Neuronal stem cell (in vitro differentiated cells): Measurements from ENCODE around the gene SLC35F4.

Experiments used
- DNase-seq: peaks from one replicate; pipeline ENCODE4 v3.0.0-alpha.2; 2013; ENCODE audit warnings: low spot score
- H2AFZ ChIP-seq: one replicate; pipeline ENCODE4 v1.6.1; 2013; ENCODE audit warnings: mild to moderate bottlenecking, low read length, inconsistent platforms
- H2AK5ac ChIP-seq: 2 replicates; pipeline ENCODE4 v1.6.1; 2013; ENCODE audit warnings: low read depth, mild to moderate bottlenecking, inconsistent platforms, low read length, moderate library complexity, mixed read lengths
- H2BK120ac ChIP-seq: 2 replicates; pipeline ENCODE4 v1.6.1; 2013; ENCODE audit warnings: low read depth, mild to moderate bottlenecking, inconsistent platforms, low read length, moderate library complexity, mixed read lengths
- H2BK12ac ChIP-seq: one replicate; pipeline ENCODE4 v1.6.1; 2013; ENCODE audit warnings: low read length, inconsistent platforms
- H2BK15ac ChIP-seq: 2 replicates; pipeline ENCODE4 v1.6.1; 2013; ENCODE audit warnings: mild to moderate bottlenecking, low read length, inconsistent platforms, mixed read lengths
- H2BK5ac ChIP-seq: one replicate; pipeline ENCODE4 v1.6.1; 2013; ENCODE audit warnings: inconsistent platforms, mild to moderate bottlenecking, low read length, moderate library complexity
- H3K14ac ChIP-seq: one replicate; pipeline ENCODE4 v1.6.1; 2013; ENCODE audit warnings: low read length, inconsistent platforms
- H3K18ac ChIP-seq: 2 replicates; pipeline ENCODE4 v1.6.1; 2013; ENCODE audit warnings: low read length, inconsistent platforms
- H3K23ac ChIP-seq: 2 replicates; pipeline ENCODE4 v1.6.1; 2013; ENCODE audit warnings: low read depth, mild to moderate bottlenecking, mixed read lengths, low read length, inconsistent platforms; ENCODE audit not compliant: poor library complexity
- H3K27ac ChIP-seq: replicated peaks from 3 replicates; pipeline ENCODE4 v1.5.1; 2013; ENCODE audit warnings: low read length, inconsistent platforms
- H3K27me3 ChIP-seq, 3 experiments: 2 replicates each; pipeline ENCODE4 v1.6.1; 2013; ENCODE audit warnings: low read length in 3 of 3, mild to moderate bottlenecking in 2 of 3, inconsistent platforms in 1 of 3, low read depth in 1 of 3, mixed read lengths in 1 of 3, moderate library complexity in 1 of 3; ENCODE audit not compliant: control insufficient read depth in 3 of 3, insufficient read depth in 3 of 3
- H3K36me3 ChIP-seq, 2 donors: replicated peaks in 1 of 2; 2 replicates each; pipeline ENCODE4 v1.6.1; 2013; ENCODE audit warnings: low read length in 2 of 2; ENCODE audit not compliant: control insufficient read depth in 2 of 2, insufficient read depth in 2 of 2
- H3K4ac ChIP-seq: 2 replicates; pipeline ENCODE4 v1.6.1; 2013; ENCODE audit warnings: inconsistent platforms, mild to moderate bottlenecking, low read length, moderate library complexity
- H3K4me1 ChIP-seq, 2 donors: 1 replicate in 1 of 2; 2 replicates in 1 of 2; pipeline ENCODE4 v1.6.1; 2013; ENCODE audit warnings: low read length in 2 of 2, low read depth in 1 of 2; ENCODE audit not compliant: control insufficient read depth in 2 of 2, insufficient read depth in 1 of 2
- H3K4me2 ChIP-seq: one replicate; pipeline ENCODE4 v1.6.1; 2013; ENCODE audit warnings: mild to moderate bottlenecking, low read length, inconsistent platforms; ENCODE audit not compliant: insufficient read depth, poor library complexity, severe bottlenecking
- H3K4me3 ChIP-seq, 2 donors: 2 replicates each; pipeline ENCODE4 v1.5.1; 2013; ENCODE audit warnings: low read length in 2 of 2, mild to moderate bottlenecking in 2 of 2, inconsistent platforms in 1 of 2, moderate library complexity in 1 of 2
- H3K79me1 ChIP-seq: one replicate; pipeline ENCODE4 v1.6.1; 2013; ENCODE audit warnings: low read depth, mild to moderate bottlenecking, inconsistent platforms, low read length, moderate library complexity
- H3K9ac ChIP-seq: one replicate; pipeline ENCODE4 v1.6.1; 2013; ENCODE audit warnings: mild to moderate bottlenecking, low read depth, low read length, inconsistent platforms; ENCODE audit not compliant: poor library complexity
- H3K9me3 ChIP-seq, 2 donors: replicated peaks in 1 of 2; 2 replicates each; pipeline versions ENCODE3 to v1.6.1; 2013; ENCODE audit warnings: low read length in 2 of 2, mild to moderate bottlenecking in 2 of 2, inconsistent platforms in 1 of 2, low read depth in 1 of 2, mixed read lengths in 1 of 2, moderate library complexity in 1 of 2; ENCODE audit not compliant: control insufficient read depth in 2 of 2, insufficient read depth in 1 of 2
- H4K8ac ChIP-seq: one replicate; pipeline ENCODE4 v1.6.1; 2013; ENCODE audit warnings: low read depth, mild to moderate bottlenecking, inconsistent platforms, low read length, moderate library complexity
- H4K91ac ChIP-seq: one replicate; pipeline ENCODE4 v1.6.1; 2013; ENCODE audit warnings: low read length, low read depth, mild to moderate bottlenecking, inconsistent platforms; ENCODE audit not compliant: poor library complexity
- WGBS, 2 donors: extraction: QIAGEN DNeasy Blood & Tissue Kit; methylation state at CpG; one replicate each; pipeline ENCODE4 v1.1.7; 2013; ENCODE audit warnings: missing lambda C conversion rate in 2 of 2, mixed read lengths in 1 of 2; ENCODE audit not compliant: insufficient read length in 2 of 2, insufficient replicate concordance in 1 of 2; ENCODE audit errors: extremely low coverage in 2 of 2; 5-methylcytosine and 5-hydroxymethylcytosine counted together

Gene SLC35F4

GRCh38 chr14:57549016-57549564, 316.8 kb downstream of the SLC35F4 start:
- WGBS, 2 donors, result no CpG with 5 or more reads among the region's 2 CpGs
- Histone ChIP-seq H4K91ac (no peak overlapping the region), H4K8ac (no peak overlapping the region), H3K4me3 (no peak overlapping the region), H3K4me1 (no peaks in the 10 kb centered on the region), H3K36me3 (no peaks in the 10 kb centered on the region), H2BK12ac (no peak overlapping the region), H3K27me3 (no peaks in the 10 kb centered on the region), H2AFZ (no peak overlapping the region), H3K79me1 (no peaks in the 10 kb centered on the region), H2BK15ac (no peak overlapping the region), H3K27ac (no peak overlapping the region), H2BK120ac (no peak overlapping the region), H3K4me2 (no peak overlapping the region), H3K9me3 (no peaks in the 10 kb centered on the region), H3K14ac (no peak overlapping the region), H3K4ac (no peak overlapping the region), H2AK5ac (no peak overlapping the region), H2BK5ac (no peak overlapping the region), H3K23ac (no peak overlapping the region), H3K9ac (no peak overlapping the region), H3K18ac (no peak overlapping the region)
- no peak for DNase-seq

- H2AK5ac ChIP-seq, result no peak overlapping the region
- no peak overlapping the region for H3K4ac ChIP-seq
- no peak for DNase-seq
- no peak overlapping the region for H3K23ac ChIP-seq
- no peak overlapping the region for H2BK5ac ChIP-seq
- no peak overlapping the region for H2BK15ac ChIP-seq
- no peaks in the 10 kb centered on the region for H3K79me1 ChIP-seq
- no peak overlapping the region for H3K4me2 ChIP-seq
- no peaks in the 10 kb centered on the region for H3K27me3 ChIP-seq
- H2BK12ac ChIP-seq, result no peak overlapping the region
- no peak overlapping the region for H3K27ac ChIP-seq
- H3K4me3 ChIP-seq, result no peak overlapping the region
- no peak overlapping the region for H3K14ac ChIP-seq
- H2AFZ ChIP-seq, result no peak overlapping the region
- no peak overlapping the region for H2BK120ac ChIP-seq
- H3K9me3 ChIP-seq, result no peaks in the 10 kb centered on the region
- H3K36me3 ChIP-seq, result no peaks in the 10 kb centered on the region
- no CpG with 5 or more reads among the region's 2 CpGs for WGBS, 2 donors
- H3K18ac ChIP-seq, result no peak overlapping the region
- H3K4me1 ChIP-seq, result no peaks in the 10 kb centered on the region
- H4K8ac ChIP-seq, result no peak overlapping the region
- H3K9ac ChIP-seq, result no peak overlapping the region
- no peak overlapping the region for H4K91ac ChIP-seq
Measured at GRCh38 chr14:57547131-57547530, 318.8 kb downstream of the SLC35F4 start.

- no peak overlapping the region for H3K18ac ChIP-seq
- H3K4me3 ChIP-seq, result no peak overlapping the region
- peak; percentile 12 for DNase-seq
- no peak overlapping the region for H3K27ac ChIP-seq
- H2AFZ ChIP-seq, result no peak overlapping the region
- no CpG with 5 or more reads among the region's 1 CpG for WGBS, 2 donors
- no peak overlapping the region for H4K8ac ChIP-seq
- no peak overlapping the region for H2BK12ac ChIP-seq
- no peaks in the 10 kb centered on the region for H3K79me1 ChIP-seq
- no peaks in the 10 kb centered on the region for H3K27me3 ChIP-seq
- H3K9ac ChIP-seq, result no peak overlapping the region
- no peaks in the 10 kb centered on the region for H3K36me3 ChIP-seq
- no peak overlapping the region for H4K91ac ChIP-seq
- no peak overlapping the region for H3K23ac ChIP-seq
- no peaks in the 10 kb centered on the region for H3K4me1 ChIP-seq
- no peak overlapping the region for H2BK120ac ChIP-seq
- H3K4me2 ChIP-seq, result no peak overlapping the region
- H2BK15ac ChIP-seq, result no peak overlapping the region
- H3K4ac ChIP-seq, result no peak overlapping the region
- H3K9me3 ChIP-seq, result no peaks in the 10 kb centered on the region
- H2BK5ac ChIP-seq, result no peak overlapping the region
- no peak overlapping the region for H3K14ac ChIP-seq
- H2AK5ac ChIP-seq, result no peak overlapping the region
Measured at GRCh38 chr14:57533214-57533613, 332.7 kb downstream of the SLC35F4 start.

GRCh38 chr14:57530571-57530970, 335.3 kb downstream of the SLC35F4 start:
- Histone ChIP-seq H2AFZ (no peak overlapping the region), H3K27ac (no peak overlapping the region), H2BK120ac (no peak overlapping the region), H3K18ac (no peak overlapping the region), H3K9ac (no peak overlapping the region), H3K4me2 (no peak overlapping the region), H4K8ac (no peak overlapping the region), H3K14ac (no peak overlapping the region), H4K91ac (no peak overlapping the region), H3K4me3 (no peak overlapping the region), H3K23ac (no peak overlapping the region), H3K4ac (no peak overlapping the region), H2AK5ac (no peak overlapping the region), H3K4me1 (no peaks in the 10 kb centered on the region), H3K79me1 (no peaks in the 10 kb centered on the region), H3K9me3 (no peaks in the 10 kb centered on the region), H2BK15ac (no peak overlapping the region), H2BK12ac (no peak overlapping the region), H2BK5ac (no peak overlapping the region), H3K27me3 (no peaks in the 10 kb centered on the region), H3K36me3 (no peaks in the 10 kb centered on the region)
- DNase-seq, result no peak
